ENCODE data around the gene NANOS1.

NANOS1 gene

GRCh38 chr10:118985576-118985975 lies 43.9 kb upstream of the NANOS1 start:
- no peak overlapping the region for H3K4me2 ChIP-seq (ENCODE audit: low read length)
- peaks cover 4% of the 10 kb centered on the region; the same call in 1 of the 2 replicates for H3K9me3 ChIP-seq (ENCODE audit: low read length)
- TF ChIP-seq CTCF (IDR thresholded peaks at IDR 0.05; ENCODE audit: low read length) (no peak), EZH2 (IDR thresholded peaks at IDR 0.05; ENCODE audit: borderline replicate concordance, low read length) (no peak)
- no peaks in the 10 kb centered on the region for H3K9me2 ChIP-seq (ENCODE audit: low read depth, low read length)
- no peaks in the 10 kb centered on the region for H3K27me3 ChIP-seq (ENCODE audit: insufficient read depth, low read length)
- H3K4me1 ChIP-seq (ENCODE audit: insufficient read depth, low read length, severe bottlenecking): no peaks in the 10 kb centered on the region
- no peaks in the 10 kb centered on the region for H3K79me2 ChIP-seq (ENCODE audit: insufficient read depth, low read length)
- no peak overlapping the region for H3K27ac ChIP-seq (ENCODE audit: low read depth, low read length, poor library complexity, severe bottlenecking)
- H4K20me1 ChIP-seq (ENCODE audit: insufficient read depth, low read length): no peaks in the 10 kb centered on the region
- no peaks in the 10 kb centered on the region for H3F3A ChIP-seq (ENCODE audit: insufficient read depth, low read length)
- no peak overlapping the region for H2AFZ ChIP-seq (ENCODE audit: low read length)
- no peaks in the 10 kb centered on the region for H3K36me3 ChIP-seq (ENCODE audit: insufficient read depth, low read length)
- H3K4me3 ChIP-seq (ENCODE audit: low read depth, low read length, poor library complexity, severe bottlenecking): no peak overlapping the region
- H3K9ac ChIP-seq (ENCODE audit: low read length): no peak overlapping the region

GRCh38 chr10:118986815-118987790 lies 42.4 kb upstream of the NANOS1 start:
- no peak overlapping the region for H2AFZ ChIP-seq (ENCODE audit: low read length)
- H3K27ac ChIP-seq (ENCODE audit: low read depth, low read length, poor library complexity, severe bottlenecking): no peak overlapping the region

GRCh38 chr10:118990326-118990725 lies 39.2 kb upstream of the NANOS1 start:
- H3K4me1 ChIP-seq (ENCODE audit: insufficient read depth, low read length, severe bottlenecking): no peaks in the 10 kb centered on the region
- H3F3A ChIP-seq (ENCODE audit: insufficient read depth, low read length): no peaks in the 10 kb centered on the region
- H3K9me3 ChIP-seq (ENCODE audit: low read length): peaks cover 4% of the 10 kb centered on the region; the same call in 1 of the 2 replicates
- H3K9me2 ChIP-seq (ENCODE audit: low read depth, low read length): no peaks in the 10 kb centered on the region
- no peak for TF ChIP-seq CTCF (IDR thresholded peaks at IDR 0.05; ENCODE audit: low read length)
- no peak for TF ChIP-seq EZH2 (IDR thresholded peaks at IDR 0.05; ENCODE audit: borderline replicate concordance, low read length)
- H3K4me2 ChIP-seq (ENCODE audit: low read length): no peak overlapping the region
- H3K4me3 ChIP-seq (ENCODE audit: low read depth, low read length, poor library complexity, severe bottlenecking): no peak overlapping the region
- H3K27me3 ChIP-seq (ENCODE audit: insufficient read depth, low read length): no peaks in the 10 kb centered on the region
- H2AFZ ChIP-seq (ENCODE audit: low read length): no peak overlapping the region
- H3K79me2 ChIP-seq (ENCODE audit: insufficient read depth, low read length): no peaks in the 10 kb centered on the region
- H3K9ac ChIP-seq (ENCODE audit: low read length): no peak overlapping the region
- H3K36me3 ChIP-seq (ENCODE audit: insufficient read depth, low read length): no peaks in the 10 kb centered on the region
- H3K27ac ChIP-seq (ENCODE audit: low read depth, low read length, poor library complexity, severe bottlenecking): no peak overlapping the region
- H4K20me1 ChIP-seq (ENCODE audit: insufficient read depth, low read length): no peaks in the 10 kb centered on the region

More at GRCh38 chr10:118986815-118987790, 42.4 kb upstream of the NANOS1 start:
- H3K79me2 ChIP-seq (ENCODE audit: insufficient read depth, low read length): no peaks in the 10 kb centered on the region
- no peak overlapping the region for H3K9ac ChIP-seq (ENCODE audit: low read length)
- no peaks in the 10 kb centered on the region for H3F3A ChIP-seq (ENCODE audit: insufficient read depth, low read length)
- H3K4me3 ChIP-seq (ENCODE audit: low read depth, low read length, poor library complexity, severe bottlenecking): no peak overlapping the region
- TF ChIP-seq CTCF (IDR thresholded peaks at IDR 0.05; ENCODE audit: low read length): no peak
- TF ChIP-seq EZH2 (IDR thresholded peaks at IDR 0.05; ENCODE audit: borderline replicate concordance, low read length): no peak
- no peak overlapping the region for H3K4me2 ChIP-seq (ENCODE audit: low read length)
- peaks cover 4% of the 10 kb centered on the region; the same call in 1 of the 2 replicates for H3K9me3 ChIP-seq (ENCODE audit: low read length)
- no peaks in the 10 kb centered on the region for H3K36me3 ChIP-seq (ENCODE audit: insufficient read depth, low read length)
- no peaks in the 10 kb centered on the region for H3K9me2 ChIP-seq (ENCODE audit: low read depth, low read length)
- H4K20me1 ChIP-seq (ENCODE audit: insufficient read depth, low read length): no peaks in the 10 kb centered on the region
- H3K27me3 ChIP-seq (ENCODE audit: insufficient read depth, low read length): no peaks in the 10 kb centered on the region
- no peaks in the 10 kb centered on the region for H3K4me1 ChIP-seq (ENCODE audit: insufficient read depth, low read length, severe bottlenecking)

All from OCI-LY1 (cell line).